ENCODE results near the gene CSRNP3.
A peak's percentile ranks its signal among the peaks of the same experiment; 100 is the strongest.
"Not testable (repeated sequence)": the region's sequence is repeated elsewhere in the genome, so short reads cannot be mapped to it uniquely, and the experiment has no call there.

The CSRNP3 gene

DNA sequence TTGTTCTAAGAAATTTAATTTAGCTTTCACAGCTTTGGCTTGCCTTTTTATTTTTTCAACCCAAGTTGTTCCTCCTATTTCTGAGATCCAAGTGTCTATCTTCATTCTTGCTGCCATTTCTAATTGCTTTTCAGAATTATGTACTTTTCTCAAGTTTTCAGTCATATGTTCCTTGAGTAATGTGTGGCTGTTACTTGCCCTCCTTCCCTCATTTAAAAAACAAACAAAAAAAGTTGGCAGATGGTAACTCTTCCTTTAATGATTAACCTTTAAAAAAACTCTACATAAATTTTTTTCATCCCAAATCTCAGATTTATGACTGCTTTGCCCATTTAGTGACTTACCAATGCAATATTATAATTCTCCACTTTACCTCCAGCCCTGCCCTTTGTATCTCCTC lies 193.2 kb downstream of the CSRNP3 start (continued):
- TF ChIP-seq, protein P1, sequence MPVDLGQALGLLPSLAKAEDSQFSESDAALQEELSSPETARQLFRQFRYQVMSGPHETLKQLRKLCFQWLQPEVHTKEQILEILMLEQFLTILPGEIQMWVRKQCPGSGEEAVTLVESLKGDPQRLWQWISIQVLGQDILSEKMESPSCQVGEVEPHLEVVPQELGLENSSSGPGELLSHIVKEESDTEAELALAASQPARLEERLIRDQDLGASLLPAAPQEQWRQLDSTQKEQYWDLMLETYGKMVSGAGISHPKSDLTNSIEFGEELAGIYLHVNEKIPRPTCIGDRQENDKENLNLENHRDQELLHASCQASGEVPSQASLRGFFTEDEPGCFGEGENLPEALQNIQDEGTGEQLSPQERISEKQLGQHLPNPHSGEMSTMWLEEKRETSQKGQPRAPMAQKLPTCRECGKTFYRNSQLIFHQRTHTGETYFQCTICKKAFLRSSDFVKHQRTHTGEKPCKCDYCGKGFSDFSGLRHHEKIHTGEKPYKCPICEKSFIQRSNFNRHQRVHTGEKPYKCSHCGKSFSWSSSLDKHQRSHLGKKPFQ (tag by site-specific recombination; IDR thresholded peaks at IDR 0.05): no peak

DNA sequence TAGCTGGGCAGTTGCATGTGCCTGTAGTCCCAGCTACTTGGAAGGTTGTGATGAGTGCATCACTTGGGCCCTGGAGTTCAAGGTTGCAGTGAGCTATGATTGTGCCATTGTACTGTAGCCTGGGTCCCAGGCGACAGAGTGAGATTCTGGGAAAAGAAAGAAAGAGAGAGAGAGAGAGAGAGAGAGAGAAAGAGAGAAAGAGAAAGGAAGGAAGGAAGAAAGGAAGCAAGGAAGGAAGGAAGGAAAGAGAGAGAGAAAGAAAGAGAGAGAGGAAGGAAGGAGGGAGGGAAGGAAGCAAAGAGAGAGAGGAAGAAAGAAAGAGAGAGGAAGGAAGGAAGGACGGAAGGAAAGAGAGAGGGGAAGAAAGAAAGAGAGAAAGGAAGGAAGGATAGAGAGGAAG lies 196.1 kb downstream of the CSRNP3 start:
- CTCF ChIA-PET: no interaction called here
- TF ChIP-seq ZNF596 (tag by site-specific recombination; IDR thresholded peaks at IDR 0.05) (peak; percentile 95), FEZF1 (tag by site-specific recombination; IDR thresholded peaks at IDR 0.05) (no peak), ZNF366 (tag by site-specific recombination; conservative IDR thresholded peaks at IDR 0.05) (peak; percentile 59; the same call in 1 of the 2 replicates)
- POLR2A ChIA-PET: no interaction called here
- Histone ChIP-seq H3K9me3 (ENCODE audit: control insufficient read depth, insufficient read depth, low read depth, low read length) (no peaks in the 10 kb centered on the region), H3K4me3 (ENCODE audit: low read depth, low read length) (no peak overlapping the region), H3K27ac (ENCODE audit: extremely low read depth, low read depth, low read length) (no peak overlapping the region), H3K36me3 (ENCODE audit: control insufficient read depth in 2 of 2, insufficient read depth in 1 of 2, low read length in 2 of 2) (no peaks in the 10 kb centered on the region), H3K4me1 (ENCODE audit: control insufficient read depth, insufficient read depth, low read length) (no peaks in the 10 kb centered on the region)

DNA sequence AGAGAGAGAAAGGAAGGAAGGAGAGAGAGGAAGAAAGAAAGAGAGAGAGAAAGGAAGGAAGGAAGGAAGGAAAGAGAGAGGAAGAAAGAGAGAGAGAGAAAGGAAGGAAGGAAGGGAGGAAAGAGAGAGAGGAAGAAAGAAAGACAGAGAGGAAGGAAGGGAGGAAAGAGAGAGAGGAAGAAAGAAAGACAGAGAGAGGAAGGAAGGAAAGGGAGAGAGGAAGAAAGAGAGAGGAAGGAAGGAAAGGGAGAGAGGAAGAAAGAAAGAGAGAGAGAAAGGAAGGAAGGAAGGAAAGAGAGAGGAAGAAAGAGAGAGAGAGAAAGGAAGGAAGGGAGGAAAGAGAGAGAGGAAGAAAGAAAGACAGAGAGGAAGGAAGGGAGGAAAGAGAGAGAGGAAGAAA lies 196.6 kb downstream of the CSRNP3 start:
- H3K9me3 ChIP-seq (ENCODE audit: control insufficient read depth, insufficient read depth, low read depth, low read length); CTCF ChIA-PET; POLR2A ChIA-PET; H3K4me3 ChIP-seq (ENCODE audit: low read depth, low read length); H3K27ac ChIP-seq (ENCODE audit: extremely low read depth, low read depth, low read length); H3K4me1 ChIP-seq (ENCODE audit: control insufficient read depth, insufficient read depth, low read length); H3K36me3 ChIP-seq (ENCODE audit: control insufficient read depth in 2 of 2, insufficient read depth in 1 of 2, low read length in 2 of 2): not testable (repeated sequence)
- TF ChIP-seq ZNF596 (tag by site-specific recombination; IDR thresholded peaks at IDR 0.05) (peak; percentile 87), PRDM1 (tag by site-specific recombination; IDR thresholded peaks at IDR 0.05) (peak; percentile 64)

DNA sequence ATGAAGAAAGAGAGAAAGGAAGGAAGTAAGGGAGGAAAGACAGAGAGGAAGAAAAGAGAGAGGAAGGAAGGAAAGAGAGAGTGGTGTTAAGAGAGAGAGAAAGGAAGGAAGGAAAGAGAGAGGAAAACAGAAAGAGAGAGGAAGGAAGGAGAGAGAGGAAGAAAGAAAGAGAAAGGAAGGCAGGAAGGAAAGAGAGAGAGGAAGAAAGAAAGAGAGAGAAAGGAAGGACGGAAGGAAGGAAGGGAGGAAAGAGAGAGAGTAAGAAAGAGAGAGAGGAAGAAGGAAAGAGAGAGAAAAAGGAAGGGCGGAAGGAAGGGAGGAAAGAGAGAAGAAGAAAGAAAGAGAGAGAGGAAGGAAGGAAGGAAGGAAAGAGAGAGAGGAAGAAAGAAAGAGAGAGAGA lies 197.1 kb downstream of the CSRNP3 start:
- no peaks in the 10 kb centered on the region for H3K4me1 ChIP-seq (ENCODE audit: control insufficient read depth, insufficient read depth, low read length)
- TF ChIP-seq, protein P2, sequence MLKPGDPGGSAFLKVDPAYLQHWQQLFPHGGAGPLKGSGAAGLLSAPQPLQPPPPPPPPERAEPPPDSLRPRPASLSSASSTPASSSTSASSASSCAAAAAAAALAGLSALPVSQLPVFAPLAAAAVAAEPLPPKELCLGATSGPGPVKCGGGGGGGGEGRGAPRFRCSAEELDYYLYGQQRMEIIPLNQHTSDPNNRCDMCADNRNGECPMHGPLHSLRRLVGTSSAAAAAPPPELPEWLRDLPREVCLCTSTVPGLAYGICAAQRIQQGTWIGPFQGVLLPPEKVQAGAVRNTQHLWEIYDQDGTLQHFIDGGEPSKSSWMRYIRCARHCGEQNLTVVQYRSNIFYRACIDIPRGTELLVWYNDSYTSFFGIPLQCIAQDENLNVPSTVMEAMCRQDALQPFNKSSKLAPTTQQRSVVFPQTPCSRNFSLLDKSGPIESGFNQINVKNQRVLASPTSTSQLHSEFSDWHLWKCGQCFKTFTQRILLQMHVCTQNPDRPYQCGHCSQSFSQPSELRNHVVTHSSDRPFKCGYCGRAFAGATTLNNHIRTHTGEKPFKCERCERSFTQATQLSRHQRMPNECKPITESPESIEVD (tag by site-specific recombination; IDR thresholded peaks at IDR 0.05): no peak
- TF ChIP-seq ZNF394 (tag by site-specific recombination; IDR thresholded peaks at IDR 0.05; ENCODE audit: borderline replicate concordance) (no peak), PRDM1 (tag by site-specific recombination; IDR thresholded peaks at IDR 0.05) (peak; percentile 70; the same call in 1 of the 2 replicates), ZNF596 (tag by site-specific recombination; IDR thresholded peaks at IDR 0.05) (peak; percentile 93), ZNF37A (tag by site-specific recombination; IDR thresholded peaks at IDR 0.05) (no peak)
- H3K4me3 ChIP-seq (ENCODE audit: low read depth, low read length): no peak overlapping the region
- H3K9me3 ChIP-seq (ENCODE audit: control insufficient read depth, insufficient read depth, low read depth, low read length): no peaks in the 10 kb centered on the region
- H3K36me3 ChIP-seq (ENCODE audit: control insufficient read depth in 2 of 2, insufficient read depth in 1 of 2, low read length in 2 of 2): no peaks in the 10 kb centered on the region
- CTCF ChIA-PET: no interaction called here
- no peak overlapping the region for H3K27ac ChIP-seq (ENCODE audit: extremely low read depth, low read depth, low read length)
- POLR2A ChIA-PET: no interaction called here

DNA sequence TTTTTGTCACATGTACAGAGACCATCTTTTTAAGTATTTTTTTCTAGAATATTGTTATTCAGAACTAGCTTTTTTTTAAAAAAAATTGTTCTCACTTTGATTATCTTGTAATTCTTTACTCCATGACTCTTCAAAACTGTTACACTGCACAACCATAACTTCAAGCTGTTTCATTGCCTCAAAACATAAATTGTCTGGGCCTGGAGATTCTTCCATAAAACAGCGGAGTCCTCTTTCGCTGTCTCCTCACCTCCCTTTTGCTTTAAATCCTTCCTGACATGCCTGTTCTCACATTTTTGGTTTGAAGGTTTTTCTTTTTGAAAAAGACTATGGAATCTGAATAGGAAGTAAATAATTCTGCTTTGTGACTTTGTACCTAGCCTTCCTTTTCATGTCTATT lies 197.9 kb downstream of the CSRNP3 start:
- H3K4me3 ChIP-seq (ENCODE audit: low read depth, low read length): no peak overlapping the region
- no peak overlapping the region for H3K27ac ChIP-seq (ENCODE audit: extremely low read depth, low read depth, low read length)
- no peaks in the 10 kb centered on the region for H3K9me3 ChIP-seq (ENCODE audit: control insufficient read depth, insufficient read depth, low read depth, low read length)
- ChIA-PET CTCF (no interaction called here), POLR2A (no interaction called here)
- H3K36me3 ChIP-seq (ENCODE audit: control insufficient read depth in 2 of 2, insufficient read depth in 1 of 2, low read length in 2 of 2): no peaks in the 10 kb centered on the region
- H3K4me1 ChIP-seq (ENCODE audit: control insufficient read depth, insufficient read depth, low read length): no peaks in the 10 kb centered on the region
- TF ChIP-seq ZNF549 (tag by site-specific recombination; IDR thresholded peaks at IDR 0.05): no peak
- TF ChIP-seq ZNF24 (tag by site-specific recombination; IDR thresholded peaks at IDR 0.05): no peak
- no peak for TF ChIP-seq ZNF37A (tag by site-specific recombination; IDR thresholded peaks at IDR 0.05)
- no peak for TF ChIP-seq ZNF843 (tag by site-specific recombination; IDR thresholded peaks at IDR 0.05)
- TF ChIP-seq REPIN1 (tag by site-specific recombination; IDR thresholded peaks at IDR 0.05; ENCODE audit: low read depth): no peak
- no peak for TF ChIP-seq BCL11A (tag by site-specific recombination; IDR thresholded peaks at IDR 0.05; ENCODE audit: low read depth)
- no peak for TF ChIP-seq ZBTB7A (tag by site-specific recombination; IDR thresholded peaks at IDR 0.05; ENCODE audit: low read depth)
- TF ChIP-seq ZNF768 (tag by site-specific recombination; IDR thresholded peaks at IDR 0.05): no peak
- TF ChIP-seq ZNF585B (tag by site-specific recombination; IDR thresholded peaks at IDR 0.05): no peak
- TF ChIP-seq, protein P3, sequence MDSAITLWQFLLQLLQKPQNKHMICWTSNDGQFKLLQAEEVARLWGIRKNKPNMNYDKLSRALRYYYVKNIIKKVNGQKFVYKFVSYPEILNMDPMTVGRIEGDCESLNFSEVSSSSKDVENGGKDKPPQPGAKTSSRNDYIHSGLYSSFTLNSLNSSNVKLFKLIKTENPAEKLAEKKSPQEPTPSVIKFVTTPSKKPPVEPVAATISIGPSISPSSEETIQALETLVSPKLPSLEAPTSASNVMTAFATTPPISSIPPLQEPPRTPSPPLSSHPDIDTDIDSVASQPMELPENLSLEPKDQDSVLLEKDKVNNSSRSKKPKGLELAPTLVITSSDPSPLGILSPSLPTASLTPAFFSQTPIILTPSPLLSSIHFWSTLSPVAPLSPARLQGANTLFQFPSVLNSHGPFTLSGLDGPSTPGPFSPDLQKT (IDR thresholded peaks at IDR 0.05; ENCODE audit: borderline replicate concordance, low read depth, low read length): no peak
- TF ChIP-seq, protein P4, sequence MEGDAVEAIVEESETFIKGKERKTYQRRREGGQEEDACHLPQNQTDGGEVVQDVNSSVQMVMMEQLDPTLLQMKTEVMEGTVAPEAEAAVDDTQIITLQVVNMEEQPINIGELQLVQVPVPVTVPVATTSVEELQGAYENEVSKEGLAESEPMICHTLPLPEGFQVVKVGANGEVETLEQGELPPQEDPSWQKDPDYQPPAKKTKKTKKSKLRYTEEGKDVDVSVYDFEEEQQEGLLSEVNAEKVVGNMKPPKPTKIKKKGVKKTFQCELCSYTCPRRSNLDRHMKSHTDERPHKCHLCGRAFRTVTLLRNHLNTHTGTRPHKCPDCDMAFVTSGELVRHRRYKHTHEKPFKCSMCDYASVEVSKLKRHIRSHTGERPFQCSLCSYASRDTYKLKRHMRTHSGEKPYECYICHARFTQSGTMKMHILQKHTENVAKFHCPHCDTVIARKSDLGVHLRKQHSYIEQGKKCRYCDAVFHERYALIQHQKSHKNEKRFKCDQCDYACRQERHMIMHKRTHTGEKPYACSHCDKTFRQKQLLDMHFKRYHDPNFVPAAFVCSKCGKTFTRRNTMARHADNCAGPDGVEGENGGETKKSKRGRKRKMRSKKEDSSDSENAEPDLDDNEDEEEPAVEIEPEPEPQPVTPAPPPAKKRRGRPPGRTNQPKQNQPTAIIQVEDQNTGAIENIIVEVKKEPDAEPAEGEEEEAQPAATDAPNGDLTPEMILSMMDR (tag by site-specific recombination; IDR thresholded peaks at IDR 0.05): no peak
- no peak for TF ChIP-seq ZNF132 (tag by site-specific recombination; IDR thresholded peaks at IDR 0.05; ENCODE audit: borderline replicate concordance)
- no peak for TF ChIP-seq ZNF658 (tag by site-specific recombination; IDR thresholded peaks at IDR 0.05)
- no peak for TF ChIP-seq ZNF529 (tag by site-specific recombination; IDR thresholded peaks at IDR 0.05; ENCODE audit: insufficient replicate concordance)
